DMS79 (cell line): ENCODE measurements around the gene STX18.
"Not testable (repeated sequence)": the region's sequence is repeated elsewhere in the genome, so short reads cannot be mapped to it uniquely, and the experiment has no call there.

ENCODE experiments used
- DNase-seq: peaks from one replicate; lab custom pipeline; 2025; lab: John Stamatoyannopoulos, UW

The STX18 gene

DNA sequence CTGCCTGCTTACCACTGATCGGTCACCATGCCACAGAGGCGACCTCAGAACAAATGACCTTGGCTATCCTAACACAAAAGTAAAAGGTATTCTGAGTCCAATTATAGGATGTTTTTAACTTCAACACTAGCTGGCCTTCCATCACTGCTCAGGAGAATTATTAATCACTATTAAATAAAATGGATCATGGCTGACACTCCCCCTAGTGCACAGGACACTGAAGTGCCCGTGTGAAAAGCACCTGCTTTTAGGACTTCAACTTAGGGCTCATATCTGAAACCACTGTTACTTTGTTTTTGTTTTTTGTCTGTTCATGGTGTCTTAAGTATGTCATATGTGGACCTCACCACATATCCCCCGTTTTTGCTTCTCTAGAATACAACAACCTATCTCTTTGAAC, 33.9 kb downstream of the STX18 start:
- DNase-seq: no peak

- DNase-seq: no peak
These were observed 34.4 kb downstream of the STX18 start for GRCh38 chr4:4507403-4507802.

- no peak for DNase-seq
These were observed 34.9 kb downstream of the STX18 start for GRCh38 chr4:4506961-4507360.

GRCh38 chr4:4505211-4505610, 36.6 kb downstream of the STX18 start:
- not testable (repeated sequence) for DNase-seq

- no peak for DNase-seq
These were observed 37.1 kb downstream of the STX18 start for GRCh38 chr4:4504783-4505182.

DNA sequence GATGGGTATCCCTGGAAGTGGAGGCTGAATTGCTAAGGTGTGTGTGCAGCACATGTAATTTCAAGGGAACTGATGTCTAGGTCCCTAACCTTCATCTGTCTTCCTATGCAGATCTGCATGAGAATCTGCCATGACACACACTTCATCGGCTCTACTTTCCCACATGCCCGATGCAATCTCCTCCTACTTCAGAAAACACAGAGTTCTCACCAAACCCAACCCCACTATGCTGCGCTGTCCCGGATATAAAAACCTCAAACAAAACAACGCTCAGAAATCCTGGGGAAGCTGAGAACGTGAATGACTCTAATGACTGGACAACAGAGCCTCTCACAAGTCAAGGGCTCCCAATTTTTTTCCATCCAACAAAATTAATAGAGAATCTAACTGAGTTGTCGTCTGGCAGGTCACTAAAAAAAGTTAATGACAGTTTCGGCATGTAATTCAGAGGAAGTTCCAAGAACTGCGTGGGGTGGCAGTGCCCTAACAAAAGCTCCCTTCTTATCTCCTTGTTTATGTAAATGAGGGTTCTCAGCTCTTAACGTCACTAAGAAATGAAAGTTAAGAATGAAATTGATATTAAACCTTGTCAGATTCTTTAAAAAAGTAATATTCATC, 39.0 kb downstream of the STX18 start:
- DNase-seq: no peak

- no peak for DNase-seq
These were observed 40.2 kb downstream of the STX18 start for GRCh38 chr4:4501679-4502078.

DNA sequence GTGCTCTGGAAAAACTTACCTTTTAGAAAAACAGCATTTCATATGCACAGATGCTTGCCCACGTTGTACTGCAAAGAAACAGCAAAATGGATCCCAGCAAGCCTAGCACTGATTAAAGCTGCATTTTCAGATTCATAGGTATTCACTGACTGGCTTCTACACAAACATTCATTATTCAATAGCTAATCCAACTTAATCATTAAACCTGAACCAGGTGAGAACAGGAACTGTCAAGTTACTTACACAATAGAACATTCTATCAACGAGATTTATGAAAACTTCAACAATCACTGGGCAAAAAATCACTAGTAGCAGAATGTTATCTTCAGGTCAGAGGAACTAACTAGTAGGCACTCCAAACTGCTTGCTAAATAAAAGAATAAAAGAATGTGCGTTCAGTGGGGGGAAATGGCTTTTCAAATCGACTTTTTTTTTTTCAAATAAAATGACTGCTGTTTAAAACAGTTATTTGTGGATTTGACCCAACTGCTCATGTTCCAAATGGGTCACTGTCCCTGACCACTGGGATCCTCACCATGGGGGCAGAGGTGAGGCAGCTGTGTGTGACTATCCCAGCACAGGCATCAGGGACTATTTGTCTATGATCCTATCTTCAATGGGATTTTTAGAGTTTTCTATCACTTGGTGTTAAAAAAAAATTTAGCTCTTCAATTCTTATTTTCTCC, 42.3 kb downstream of the STX18 start:
- DNase-seq: no peak

DNA sequence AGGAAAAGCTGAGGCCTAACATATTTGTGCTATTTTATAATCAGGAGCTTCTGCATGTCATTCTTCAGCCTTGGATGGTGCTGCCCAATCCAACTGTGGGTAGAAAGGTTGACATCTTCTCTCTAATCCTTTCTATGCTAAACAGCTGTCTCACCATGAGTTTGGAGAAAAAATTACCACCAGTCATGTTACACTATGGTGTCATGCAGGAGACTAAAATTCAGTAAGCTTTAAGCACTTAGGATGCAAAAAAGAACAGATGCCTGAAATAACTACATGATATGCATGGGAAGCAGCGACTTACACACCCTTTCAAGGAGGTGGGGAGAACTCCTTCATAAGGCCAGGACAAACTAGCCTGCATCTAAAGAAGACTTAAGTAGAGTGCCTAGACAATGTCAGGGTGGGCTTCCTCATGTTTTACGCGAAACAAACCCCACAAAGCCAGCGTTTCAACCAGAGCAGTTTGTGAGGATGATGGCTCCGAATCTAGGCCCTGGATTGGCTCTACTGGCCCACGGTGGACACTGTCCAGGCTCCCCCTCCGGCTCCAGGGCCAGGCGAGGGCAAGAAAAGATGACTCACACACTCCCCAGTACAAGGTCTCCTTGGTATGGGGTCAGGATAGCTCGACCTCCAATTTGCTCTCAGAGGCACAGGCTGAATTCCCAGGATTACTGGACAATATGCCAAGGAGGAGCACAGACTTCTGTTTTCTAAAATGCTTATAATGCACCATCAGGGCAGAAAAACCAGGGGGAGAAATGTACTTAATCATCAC, 45.1 kb downstream of the STX18 start:
- DNase-seq: no peak

- no peak for DNase-seq
These were observed 47.0 kb downstream of the STX18 start for GRCh38 chr4:4494882-4495281.

DNA sequence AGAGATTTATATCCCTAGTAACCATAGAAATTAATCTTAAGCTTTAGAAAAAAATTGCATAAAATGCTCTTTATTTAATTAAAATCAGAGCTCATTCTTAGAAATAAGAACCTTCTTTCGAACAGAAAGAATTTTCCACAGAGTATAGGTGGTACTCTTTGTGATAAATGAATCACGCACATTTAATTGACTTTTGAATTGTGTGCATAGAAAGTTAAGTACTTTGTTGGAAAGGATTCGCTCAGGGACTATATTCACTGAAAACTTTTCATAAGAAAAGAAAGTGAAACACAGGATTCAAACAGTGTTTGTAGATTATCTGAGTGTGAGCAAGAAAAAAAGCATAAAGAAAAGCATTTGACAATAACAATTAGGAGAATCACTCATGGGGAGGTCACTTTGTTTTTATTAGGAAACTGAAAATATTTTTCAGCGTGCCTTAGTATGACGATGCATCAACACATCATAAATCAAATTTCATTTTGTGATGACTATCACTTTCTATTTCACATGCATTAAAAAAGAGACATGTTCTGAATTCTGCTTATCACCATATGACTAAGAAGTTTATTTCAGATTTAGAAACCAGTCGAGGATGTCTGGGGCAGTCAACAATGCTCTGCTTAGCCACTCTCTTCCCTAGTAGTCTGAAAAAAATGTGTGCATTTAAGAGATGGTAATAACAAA, 49.5 kb downstream of the STX18 start:
- no peak for DNase-seq

- no peak for DNase-seq
These were observed 50.4 kb downstream of the STX18 start for GRCh38 chr4:4491396-4491893.

GRCh38 chr4:4490816-4491215, 51.0 kb downstream of the STX18 start:
- no peak for DNase-seq

DNA sequence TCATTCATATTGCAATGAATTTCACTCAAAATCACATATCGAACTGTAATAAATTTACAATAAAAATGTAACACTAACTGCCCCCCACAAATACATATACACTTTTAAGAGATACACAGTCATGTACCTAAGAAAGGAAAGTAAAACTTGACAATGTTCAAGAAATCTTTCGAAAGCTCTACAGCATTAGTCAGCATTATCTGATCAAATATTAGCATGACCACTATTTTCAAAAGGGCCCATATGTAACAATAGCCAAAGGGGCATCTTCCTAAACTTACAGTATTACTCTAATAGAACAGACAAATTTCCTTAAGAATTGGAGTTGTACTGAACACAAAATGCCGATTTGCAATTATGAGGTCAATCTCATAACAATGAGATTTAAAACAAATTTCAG, 51.8 kb downstream of the STX18 start:
- no peak for DNase-seq

GRCh38 chr4:4488405-4489404, 53.1 kb downstream of the STX18 start:
- peak; percentile 2 for DNase-seq

- DNase-seq: no peak
These were observed 54.9 kb downstream of the STX18 start for GRCh38 chr4:4486969-4487368.

- no peak for DNase-seq
These were observed 56.0 kb downstream of the STX18 start for GRCh38 chr4:4485806-4486205.

GRCh38 chr4:4481399-4481994, 60.4 kb downstream of the STX18 start:
- no peak for DNase-seq

- no peak for DNase-seq
These were observed 61.0 kb downstream of the STX18 start for GRCh38 chr4:4480685-4481398.

GRCh38 chr4:4480205-4480604, 61.6 kb downstream of the STX18 start:
- DNase-seq: no peak
